ENCODE results near the gene CPSF6.

DNA sequence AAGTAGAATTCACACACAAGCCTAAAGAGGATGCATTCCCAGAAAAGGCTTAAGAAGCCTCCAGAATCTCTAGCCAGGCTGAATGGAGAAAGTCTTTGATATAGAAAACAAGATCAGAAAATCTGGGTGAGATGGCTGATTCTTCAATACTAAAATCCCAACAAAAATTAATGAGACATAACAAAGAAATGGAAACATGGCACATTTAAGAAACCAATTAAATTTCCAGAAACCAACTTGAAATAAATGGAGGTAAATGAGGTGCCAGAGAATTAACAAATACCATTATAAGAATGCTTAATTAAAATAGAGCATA is 51.9 kb downstream of the CPSF6 start:
- TF ChIP-seq, protein P1, sequence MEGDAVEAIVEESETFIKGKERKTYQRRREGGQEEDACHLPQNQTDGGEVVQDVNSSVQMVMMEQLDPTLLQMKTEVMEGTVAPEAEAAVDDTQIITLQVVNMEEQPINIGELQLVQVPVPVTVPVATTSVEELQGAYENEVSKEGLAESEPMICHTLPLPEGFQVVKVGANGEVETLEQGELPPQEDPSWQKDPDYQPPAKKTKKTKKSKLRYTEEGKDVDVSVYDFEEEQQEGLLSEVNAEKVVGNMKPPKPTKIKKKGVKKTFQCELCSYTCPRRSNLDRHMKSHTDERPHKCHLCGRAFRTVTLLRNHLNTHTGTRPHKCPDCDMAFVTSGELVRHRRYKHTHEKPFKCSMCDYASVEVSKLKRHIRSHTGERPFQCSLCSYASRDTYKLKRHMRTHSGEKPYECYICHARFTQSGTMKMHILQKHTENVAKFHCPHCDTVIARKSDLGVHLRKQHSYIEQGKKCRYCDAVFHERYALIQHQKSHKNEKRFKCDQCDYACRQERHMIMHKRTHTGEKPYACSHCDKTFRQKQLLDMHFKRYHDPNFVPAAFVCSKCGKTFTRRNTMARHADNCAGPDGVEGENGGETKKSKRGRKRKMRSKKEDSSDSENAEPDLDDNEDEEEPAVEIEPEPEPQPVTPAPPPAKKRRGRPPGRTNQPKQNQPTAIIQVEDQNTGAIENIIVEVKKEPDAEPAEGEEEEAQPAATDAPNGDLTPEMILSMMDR (IDR thresholded peaks at IDR 0.05), result no peak
- no peak for TF ChIP-seq POLR2A (IDR thresholded peaks at IDR 0.05)
